ENCODE results near the gene LYL1.
"Not testable (repeated sequence)": the region's sequence is repeated elsewhere in the genome, so short reads cannot be mapped to it uniquely, and the experiment has no call there.

LYL1 gene

DNA sequence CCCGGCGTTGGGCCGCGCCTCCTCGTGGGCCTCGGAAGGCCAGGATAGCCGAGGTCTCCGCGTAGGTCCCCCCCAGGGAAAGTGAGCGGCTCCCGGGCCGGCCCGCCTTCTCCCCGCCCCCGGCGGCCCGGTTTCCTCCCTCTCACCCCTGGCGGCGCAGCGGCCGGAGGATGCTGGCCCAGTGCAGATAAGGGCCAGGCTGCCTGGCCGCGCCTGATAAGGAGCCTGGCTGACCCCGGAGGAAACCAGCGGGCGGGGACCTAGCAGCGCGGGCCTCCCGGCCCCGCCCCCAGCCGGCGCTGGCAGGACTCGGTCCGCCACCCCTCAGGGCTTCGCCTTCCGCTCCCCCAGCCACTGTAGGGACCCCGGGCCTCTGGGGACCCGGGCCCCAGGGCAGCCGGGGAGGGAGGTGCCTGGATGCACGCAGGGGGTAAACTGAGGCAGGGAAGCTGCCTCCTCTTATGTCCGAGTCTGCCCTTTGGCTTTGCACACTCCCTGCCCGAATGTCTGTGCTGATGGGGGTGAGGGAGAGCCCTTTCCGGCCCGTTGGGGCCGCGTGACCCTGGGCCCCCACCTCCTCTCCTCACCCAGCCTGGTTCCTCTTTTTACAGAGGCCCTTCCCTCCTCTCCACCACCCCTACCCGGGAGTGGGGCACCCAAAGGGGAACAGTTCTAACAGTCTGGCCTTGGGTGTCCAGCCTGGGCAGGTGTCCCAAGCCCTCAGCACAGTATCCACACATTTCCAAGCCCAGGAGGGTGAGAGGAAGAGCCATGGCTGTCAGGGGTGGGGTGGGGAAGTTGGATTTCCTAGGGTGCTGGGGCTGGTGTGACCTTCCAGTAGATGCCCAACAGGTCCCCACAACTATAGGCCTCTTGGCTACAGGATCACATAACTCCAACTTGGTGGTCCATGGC lies at the start of gene LYL1:
TSS of gene LYL1 (minus strand) at position 193 of the 915 bp plus-strand sequence. CDS start 1,687 bp downstream, outside the sequence.
- DNase-seq, result no peak

DNA sequence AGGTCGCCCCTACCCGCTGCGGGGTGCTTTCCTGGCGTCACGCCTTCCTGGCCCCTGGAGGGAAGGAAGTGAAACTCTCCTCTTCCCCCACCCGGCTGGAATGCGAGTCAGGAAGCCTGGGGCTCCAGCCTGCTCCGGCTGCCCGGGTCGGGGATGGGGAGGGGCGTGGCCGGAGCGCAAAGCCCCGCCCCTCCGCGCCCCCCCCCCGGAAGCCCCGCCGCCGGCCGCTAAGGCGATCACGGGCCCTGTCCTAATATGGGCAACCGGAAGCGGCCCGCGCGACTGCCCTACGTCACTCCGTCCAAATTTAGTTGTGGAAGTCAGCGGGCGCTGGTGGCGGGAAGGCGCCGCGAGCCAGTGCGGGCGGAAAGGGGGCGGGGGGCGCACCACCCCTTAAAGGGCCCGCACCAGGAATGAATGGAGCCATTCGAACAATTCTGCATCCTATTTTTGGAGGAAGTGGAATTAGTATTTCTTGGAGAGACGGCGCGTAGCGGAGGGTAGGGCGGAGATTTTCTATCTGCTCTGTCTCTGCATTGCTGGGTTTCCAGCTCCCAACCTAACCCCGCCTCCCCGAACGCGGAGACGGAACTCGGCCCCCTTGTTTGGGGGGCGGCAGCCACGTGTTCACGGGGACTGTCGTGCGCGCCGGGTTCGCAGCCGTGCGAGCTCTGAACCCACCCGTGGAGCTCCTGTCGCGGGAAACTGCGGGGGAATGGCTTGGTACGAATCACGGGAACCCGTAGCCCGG lies 49.1 kb upstream of the LYL1 start:
- DNase-seq, result peak; percentile 97

GRCh38 chr19:13150931-13151604 lies 48.4 kb upstream of the LYL1 start:
- peak; percentile 20 for DNase-seq

DNA sequence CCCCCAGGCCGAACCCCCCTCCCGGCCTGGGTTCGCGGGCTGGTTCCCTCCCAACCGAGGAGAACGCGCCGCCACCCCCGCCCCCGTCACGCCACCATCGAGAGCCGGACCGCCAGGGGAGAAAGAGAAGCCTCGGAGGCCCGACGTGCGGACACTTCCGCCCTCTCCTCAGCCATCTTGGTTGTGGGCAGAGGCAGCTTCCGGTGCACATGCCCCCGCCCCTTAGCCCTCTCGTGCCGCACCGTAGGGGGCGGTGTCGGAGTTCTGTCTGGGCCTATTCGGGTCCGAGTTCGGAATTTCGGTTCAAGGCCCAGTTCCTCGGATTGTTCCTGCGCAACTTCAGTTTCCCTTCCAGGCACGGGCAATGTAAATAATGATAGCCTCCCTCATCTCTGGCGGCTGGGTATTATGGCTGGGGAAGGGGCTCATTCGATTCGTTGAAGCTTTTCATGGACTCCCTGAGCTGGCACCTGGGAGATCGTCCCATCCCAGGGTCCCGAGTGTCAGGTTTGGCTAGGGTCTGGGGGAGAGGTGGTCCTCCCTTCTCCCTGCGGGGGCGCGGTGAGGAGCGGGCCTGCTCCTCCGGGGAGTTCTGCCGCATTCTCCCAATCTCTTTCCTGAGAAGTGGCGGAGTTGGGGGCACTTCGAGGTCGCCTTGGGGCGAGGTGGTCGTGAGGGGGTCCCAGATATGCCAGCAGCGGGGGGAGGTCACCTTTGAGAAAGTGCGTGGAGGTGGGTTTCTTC lies 47.7 kb upstream of the LYL1 start, which contains the start of the genes IER2 and STX10:
TSS of gene IER2 (plus strand) at position 225 of the 744 bp plus-strand sequence. CDS start 2,776 bp downstream, outside the sequence.
TSS of gene STX10 (minus strand) at position 189 of the 744 bp plus-strand sequence. CDS start 202 bp downstream, outside the sequence.
- peak; percentile 96 for DNase-seq

GRCh38 chr19:13149628-13150186 lies 47.0 kb upstream of the LYL1 start:
- DNase-seq, result peak; percentile 41

DNA sequence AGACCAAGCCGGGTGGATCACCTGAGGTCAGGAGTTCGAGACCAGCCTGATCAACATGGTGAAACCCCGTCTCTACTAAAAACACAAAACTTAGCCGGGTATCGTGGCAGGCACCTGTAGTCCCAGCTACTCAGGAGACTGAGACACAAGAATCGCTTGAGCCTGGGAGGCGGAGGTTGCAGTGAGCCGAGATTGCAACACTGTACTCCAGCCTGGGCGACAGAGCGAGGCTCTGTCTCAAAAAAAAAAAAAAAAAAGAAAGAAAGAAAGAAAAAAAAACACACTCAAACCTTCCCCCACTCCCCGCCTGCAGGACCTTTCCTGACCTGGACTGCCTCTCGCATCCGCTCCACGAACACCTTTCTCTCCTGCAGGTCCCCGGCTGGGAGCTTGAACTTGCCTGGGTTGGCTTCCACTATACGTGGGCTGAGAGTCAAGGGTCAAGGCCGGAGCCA lies 46.5 kb upstream of the LYL1 start:
- DNase-seq, result not testable (repeated sequence)

GRCh38 chr19:13146763-13147563 lies 44.3 kb upstream of the LYL1 start:
- no peak for DNase-seq

GRCh38 chr19:13139633-13140311 lies 37.1 kb upstream of the LYL1 start:
- no peak for DNase-seq

GRCh38 chr19:13138916-13139198 lies 36.2 kb upstream of the LYL1 start:
- no peak for DNase-seq

- DNase-seq, result no peak
Observed at GRCh38 chr19:13138171-13138915, 35.7 kb upstream of the LYL1 start.

GRCh38 chr19:13137290-13137794 lies 34.7 kb upstream of the LYL1 start:
- DNase-seq, result no peak

GRCh38 chr19:13135068-13136062 lies 32.7 kb upstream of the LYL1 start:
- DNase-seq, result no peak

GRCh38 chr19:13134626-13135025 lies 32.0 kb upstream of the LYL1 start:
- DNase-seq, result no peak

GRCh38 chr19:13133241-13133870 lies 30.7 kb upstream of the LYL1 start:
- DNase-seq, result no peak

- DNase-seq, result peak; percentile 86
Observed at GRCh38 chr19:13132471-13133180, 30.0 kb upstream of the LYL1 start.

- no peak for DNase-seq
Observed at GRCh38 chr19:13130886-13131490, 28.3 kb upstream of the LYL1 start.

- DNase-seq, result no peak
Observed at GRCh38 chr19:13129384-13129783, 26.7 kb upstream of the LYL1 start.
